Adipose tissue (tissue), 3 donors: Measurements from ENCODE around the gene LMAN2. TPM values are rescaled to one million over a fixed set of nuclear protein-coding genes. Genes with fewer than 3 reads are reported as not detected.
A peak's percentile ranks its signal among the peaks of the same experiment; 100 is the strongest.

Experiments used
- H3K27ac ChIP-seq: one replicate; pipeline ENCODE4 v1.5.1; 2013; ENCODE audit warnings: low read depth, low read length
- WGBS, 3 donors: extraction: QIAGEN DNeasy Blood & Tissue Kit; methylation state at CpG; one replicate each; pipeline ENCODE4 v1.1.7; 2013; 5-methylcytosine and 5-hydroxymethylcytosine counted together
- polyA plus RNA-seq, 3 donors: library from polyadenylated mRNA; stranded (reverse); fragments of 200-250 nt; gene quantifications; one replicate each; pipeline ENCODE4 v1.2.3, GENCODE V29; 2013
- donor health status: healthy with polysubstance abuse.
- donor health status: Bipolar disorder and iron deficiency.
- donor health status: healthy.

The LMAN2 gene, protein sequence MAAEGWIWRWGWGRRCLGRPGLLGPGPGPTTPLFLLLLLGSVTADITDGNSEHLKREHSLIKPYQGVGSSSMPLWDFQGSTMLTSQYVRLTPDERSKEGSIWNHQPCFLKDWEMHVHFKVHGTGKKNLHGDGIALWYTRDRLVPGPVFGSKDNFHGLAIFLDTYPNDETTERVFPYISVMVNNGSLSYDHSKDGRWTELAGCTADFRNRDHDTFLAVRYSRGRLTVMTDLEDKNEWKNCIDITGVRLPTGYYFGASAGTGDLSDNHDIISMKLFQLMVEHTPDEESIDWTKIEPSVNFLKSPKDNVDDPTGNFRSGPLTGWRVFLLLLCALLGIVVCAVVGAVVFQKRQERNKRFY
- polyA plus RNA-seq, result 100 to 1,000 TPM; 100 to 227 (median 155) TPM

- WGBS, 3 donors, result 6 to 8% (median 7%) methylated on average over 55 of the region's 55 CpGs
- peak within 1 kb of the TSS; percentile 96 for H3K27ac ChIP-seq
Measured at GRCh38 chr5:177351392-177352329, at the start of gene LMAN2. LMAN2 (minus strand) TSS chr5:177351668; CDS start chr5:177351647, 21 bp downstream.

DNA sequence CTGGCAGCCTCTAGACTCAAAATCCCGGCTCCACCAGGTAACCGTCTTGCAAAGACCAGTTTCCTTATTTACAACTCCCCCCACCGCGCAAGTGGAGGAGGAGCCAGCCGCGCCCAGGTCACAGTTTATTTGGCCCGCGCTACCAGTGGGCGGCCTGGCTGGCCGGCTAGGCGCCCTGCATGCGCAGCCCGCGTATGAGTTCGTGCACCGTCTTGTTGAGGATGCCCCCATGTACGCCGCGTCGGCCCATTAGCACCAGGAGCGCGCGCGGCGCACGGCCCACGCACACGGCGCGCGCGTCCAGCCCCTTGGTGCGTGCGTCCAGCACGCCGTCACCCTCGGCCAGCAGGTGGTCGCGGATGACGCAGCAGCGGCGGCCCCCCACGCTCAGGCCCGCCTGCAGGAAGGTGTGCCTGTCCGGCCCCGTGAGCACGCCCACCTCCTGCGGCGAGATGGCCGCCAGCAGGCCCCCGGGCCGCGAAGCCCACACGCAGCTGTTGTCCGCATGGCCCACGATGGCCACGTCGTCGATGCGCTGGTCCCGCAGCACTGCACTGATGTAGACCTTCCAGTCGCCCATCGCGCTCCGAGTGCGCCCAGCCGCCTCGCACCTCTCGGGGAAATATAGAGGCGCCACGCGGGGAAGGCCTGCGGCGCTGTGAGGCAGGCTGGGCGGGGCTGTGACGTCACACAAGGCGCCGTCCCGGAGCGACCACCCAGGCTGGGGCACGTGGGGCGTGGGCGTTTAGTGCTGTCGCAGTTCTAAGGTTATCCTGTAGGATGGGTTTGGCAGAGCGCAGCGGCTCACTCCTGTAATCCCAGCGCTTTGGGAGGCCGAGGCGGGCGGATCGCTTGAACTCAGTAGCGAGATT, 48.8 kb upstream of the LMAN2 start, which contains the start of gene PFN3:
TSS of gene PFN3 (minus strand) at position 665 of the 872 bp plus-strand sequence. CDS start at position 580, 85 bp downstream.
- no peak within 1 kb of the TSS for H3K27ac ChIP-seq
- 16 to 34% (median 29%) methylated on average over 88 to 92 of the region's 92 CpGs for WGBS, 3 donors

- no peak overlapping the region for H3K27ac ChIP-seq
- WGBS, 3 donors, result 82 to 86% (median 83%) methylated on average over 16 of the region's 16 CpGs
Measured at GRCh38 chr5:177397875-177398390, 46.5 kb upstream of the LMAN2 start.

GRCh38 chr5:177396807-177397206, 45.3 kb upstream of the LMAN2 start:
- no peak overlapping the region for H3K27ac ChIP-seq
- WGBS, 3 donors, result 76 to 91% (median 81%) methylated on average over 10 of the region's 10 CpGs

GRCh38 chr5:177396078-177396477, 44.6 kb upstream of the LMAN2 start:
- 56 to 80% (median 67%) methylated on average over 5 to 8 of the region's 8 CpGs for WGBS, 3 donors
- H3K27ac ChIP-seq, result no peak overlapping the region

DNA sequence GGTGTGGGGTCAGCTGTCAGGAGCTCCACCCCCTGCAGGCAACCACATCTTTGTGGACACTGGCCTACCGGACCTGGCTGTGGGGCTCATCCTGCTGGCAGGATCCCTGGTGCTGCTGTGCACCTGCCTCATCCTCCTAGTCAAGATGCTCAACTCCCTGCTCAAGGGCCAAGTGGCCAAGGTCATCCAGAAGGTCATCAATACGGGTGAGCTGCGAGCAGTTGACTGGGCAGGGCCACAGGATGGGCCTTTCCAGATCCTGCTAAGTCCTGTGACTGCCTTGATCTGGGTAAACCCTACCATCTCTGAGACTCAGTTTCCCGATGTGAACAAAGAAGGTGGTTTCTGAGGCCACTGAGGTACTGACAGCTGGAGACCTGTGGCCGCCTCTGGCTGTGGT, 42.5 kb upstream of the LMAN2 start:
- H3K27ac ChIP-seq, result no peak overlapping the region
- WGBS, 3 donors, result 64 to 85% (median 67%) methylated on average over 5 of the region's 5 CpGs

DNA sequence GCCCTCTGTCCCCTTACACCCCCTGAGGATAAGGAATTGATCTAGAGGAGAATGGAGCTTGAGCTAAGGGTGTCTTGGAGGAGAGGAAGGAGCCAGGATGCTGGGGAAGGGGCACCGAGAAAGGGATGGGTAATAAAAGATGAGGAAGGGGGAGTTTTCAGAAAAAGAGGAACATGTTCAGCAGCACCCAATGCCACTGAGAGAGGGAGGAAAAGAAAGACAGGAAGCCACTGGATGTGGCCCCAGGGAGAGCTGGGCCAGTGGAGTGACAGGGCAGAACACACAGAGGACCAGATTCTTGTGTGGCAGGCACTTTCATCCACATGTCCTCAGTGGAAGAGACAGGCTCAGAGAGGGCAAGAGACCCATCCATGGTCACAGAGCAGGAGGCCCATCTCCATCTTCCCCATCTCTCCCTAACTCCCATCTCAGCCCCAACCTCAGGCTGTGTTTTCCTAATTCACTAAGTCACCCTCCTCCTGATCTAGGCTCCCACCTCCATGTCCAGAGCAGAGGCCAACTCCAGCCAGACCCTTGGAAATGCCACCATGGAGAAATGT, 41.8 kb upstream of the LMAN2 start:
- 43 to 71% (median 52%) methylated on average over 1 of the region's 1 CpG for WGBS, 3 donors
- no peak overlapping the region for H3K27ac ChIP-seq

DNA sequence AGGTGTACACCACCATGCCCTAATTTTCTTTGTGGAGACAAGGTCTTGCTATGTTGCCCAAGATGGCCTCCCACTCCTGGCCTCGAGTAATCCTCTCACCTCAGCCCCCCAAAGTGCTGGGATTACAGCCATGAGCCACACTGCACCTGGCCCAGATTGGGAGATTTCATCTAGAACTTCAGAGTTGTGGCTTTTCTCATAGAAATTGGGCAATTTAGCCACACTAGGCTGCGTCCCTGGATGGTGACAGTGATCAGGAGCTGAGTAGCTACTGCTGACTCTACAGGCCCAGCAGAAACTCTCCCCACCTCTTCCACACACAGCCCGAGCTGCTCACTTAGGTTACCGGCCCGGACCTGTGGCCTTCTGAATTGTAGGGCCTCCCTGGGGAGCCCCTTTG, 41.3 kb upstream of the LMAN2 start:
- 65 to 70% (median 67%) methylated on average over 5 of the region's 5 CpGs for WGBS, 3 donors
- H3K27ac ChIP-seq, result no peak overlapping the region

DNA sequence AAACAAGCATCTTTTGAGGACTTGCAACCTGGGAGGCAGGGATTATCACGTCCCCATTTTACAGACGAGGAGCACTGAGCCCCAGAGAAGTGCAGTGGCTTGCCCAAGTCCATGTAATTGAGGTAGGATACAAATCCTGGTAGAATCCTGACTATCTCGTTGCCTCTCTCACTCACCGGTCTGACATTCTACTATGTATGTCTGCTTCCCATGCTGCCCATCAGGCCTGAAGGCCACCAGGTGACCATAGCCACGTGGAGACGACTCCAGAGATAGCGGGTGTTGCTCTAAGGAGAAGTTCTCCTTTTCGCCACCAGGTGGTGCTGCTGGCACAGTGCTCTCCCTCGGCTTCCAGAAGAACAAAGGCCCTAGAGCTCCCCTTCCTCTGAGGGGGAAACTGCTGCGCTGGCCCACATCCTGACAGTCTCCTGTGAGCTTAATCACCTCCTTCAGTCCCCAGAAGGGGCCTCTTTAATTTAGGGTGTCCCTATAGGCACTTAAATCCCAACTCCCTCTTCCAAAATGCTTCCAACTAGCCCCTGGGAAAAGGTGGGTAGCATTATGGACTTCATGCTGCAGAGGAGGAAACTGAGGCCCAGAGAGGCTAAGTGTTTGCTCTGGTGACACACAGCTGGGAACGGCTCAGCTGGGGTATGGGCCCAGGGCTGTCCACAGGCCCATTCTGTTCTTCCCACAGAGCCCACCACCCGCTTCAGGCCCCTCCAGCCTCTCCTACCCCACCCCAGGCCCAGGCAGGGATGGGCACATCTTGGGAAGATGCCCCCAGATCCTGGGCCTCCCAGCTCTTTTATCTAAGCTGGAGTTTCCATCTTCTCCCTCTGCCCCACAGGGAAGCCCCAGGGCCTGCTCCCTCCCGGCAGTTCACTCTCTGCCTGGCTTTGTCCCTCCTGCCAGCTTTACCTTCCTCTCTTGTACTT, 39.2 kb upstream of the LMAN2 start:
- no peak overlapping the region for H3K27ac ChIP-seq
- WGBS, 3 donors, result 24 to 26% (median 25%) methylated on average over 13 of the region's 13 CpGs

- no peak overlapping the region for H3K27ac ChIP-seq
- 28 to 59% (median 38%) methylated on average over 21 of the region's 21 CpGs for WGBS, 3 donors
Measured at GRCh38 chr5:177389241-177390169, 38.0 kb upstream of the LMAN2 start.

DNA sequence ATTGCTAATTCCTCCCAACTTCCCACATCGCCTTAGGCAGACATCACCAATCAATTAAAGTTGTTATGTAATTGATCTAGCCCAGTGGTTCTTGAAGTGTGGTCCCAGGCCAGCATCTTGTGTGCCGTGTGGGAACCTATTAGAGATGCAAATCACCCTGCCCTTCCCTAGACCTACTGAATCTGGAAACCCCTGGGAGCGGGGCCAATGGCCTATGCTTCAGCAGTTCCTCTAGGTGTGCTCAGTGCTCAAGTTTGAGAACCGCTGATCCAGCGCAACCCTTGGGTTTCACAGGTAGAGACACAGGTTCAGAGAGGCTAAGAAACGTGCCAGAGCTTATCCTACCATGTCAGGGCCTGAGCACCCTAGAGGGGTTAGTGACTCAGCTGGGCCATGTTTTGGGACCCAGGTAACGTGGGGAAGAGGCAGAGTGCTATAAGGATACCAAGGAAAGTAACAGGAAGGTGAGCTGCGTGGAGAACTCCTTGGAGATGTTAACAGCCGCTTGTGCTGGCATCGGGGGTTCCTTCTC, 37.1 kb upstream of the LMAN2 start:
- WGBS, 3 donors, result 84 to 89% (median 87%) methylated on average over 10 of the region's 10 CpGs
- no peak overlapping the region for H3K27ac ChIP-seq

- 77 to 90% (median 90%) methylated on average over 14 of the region's 14 CpGs for WGBS, 3 donors
- no peak overlapping the region for H3K27ac ChIP-seq
Measured at GRCh38 chr5:177387405-177387804, 35.9 kb upstream of the LMAN2 start.

GRCh38 chr5:177386542-177386941, 35.1 kb upstream of the LMAN2 start:
- 87 to 89% (median 87%) methylated on average over 8 of the region's 8 CpGs for WGBS, 3 donors
- H3K27ac ChIP-seq, result no peak overlapping the region

- no peak overlapping the region for H3K27ac ChIP-seq
- 54 to 73% (median 68%) methylated on average over 10 to 11 of the region's 11 CpGs for WGBS, 3 donors
Measured at GRCh38 chr5:177385720-177386119, 34.3 kb upstream of the LMAN2 start.

GRCh38 chr5:177384134-177384533, 32.7 kb upstream of the LMAN2 start, which contains the start of gene SLC34A1:
SLC34A1 (plus strand) TSS chr5:177384434; CDS start chr5:177385742, 1,308 bp downstream.
- 65 to 78% (median 74%) methylated on average over 4 of the region's 4 CpGs for WGBS, 3 donors

More at GRCh38 chr5:177384134-177384533, 32.7 kb upstream of the LMAN2 start, which contains the start of gene SLC34A1:
- no peak within 1 kb of the TSS for H3K27ac ChIP-seq
